Gastroesophageal sphincter (tissue), 3 donors: ENCODE data around the gene UMAD1.

Experiments
- POLR2A ChIP-seq, 2 donors: fragments of 450-650 bp; IDR thresholded peaks; one replicate each; pipeline ENCODE4 v1.6.1; 2017; ENCODE audit warnings: antibody characterized with exemption in 2 of 2, mild to moderate bottlenecking in 2 of 2, moderate library complexity in 1 of 2
- POLR2AphosphoS5 ChIP-seq: sonication (generic); formaldehyde crosslinking; IDR thresholded peaks from one replicate; pipeline ENCODE4 v1.6.1; 2017; ENCODE audit warnings: antibody characterized with exemption
- TF ChIP-seq, protein P1 (sequence below), 4 experiments: fragments of 200-600 bp in 2 of 4; fragments of 450-650 bp in 2 of 4; sonication (generic) in 1 of 4; IDR thresholded peaks; one replicate each; pipeline ENCODE4 v1.5.1; 2017 to 2019; ENCODE audit warnings: antibody characterized with exemption in 4 of 4, mild to moderate bottlenecking in 2 of 4, moderate library complexity in 2 of 4

DNA sequence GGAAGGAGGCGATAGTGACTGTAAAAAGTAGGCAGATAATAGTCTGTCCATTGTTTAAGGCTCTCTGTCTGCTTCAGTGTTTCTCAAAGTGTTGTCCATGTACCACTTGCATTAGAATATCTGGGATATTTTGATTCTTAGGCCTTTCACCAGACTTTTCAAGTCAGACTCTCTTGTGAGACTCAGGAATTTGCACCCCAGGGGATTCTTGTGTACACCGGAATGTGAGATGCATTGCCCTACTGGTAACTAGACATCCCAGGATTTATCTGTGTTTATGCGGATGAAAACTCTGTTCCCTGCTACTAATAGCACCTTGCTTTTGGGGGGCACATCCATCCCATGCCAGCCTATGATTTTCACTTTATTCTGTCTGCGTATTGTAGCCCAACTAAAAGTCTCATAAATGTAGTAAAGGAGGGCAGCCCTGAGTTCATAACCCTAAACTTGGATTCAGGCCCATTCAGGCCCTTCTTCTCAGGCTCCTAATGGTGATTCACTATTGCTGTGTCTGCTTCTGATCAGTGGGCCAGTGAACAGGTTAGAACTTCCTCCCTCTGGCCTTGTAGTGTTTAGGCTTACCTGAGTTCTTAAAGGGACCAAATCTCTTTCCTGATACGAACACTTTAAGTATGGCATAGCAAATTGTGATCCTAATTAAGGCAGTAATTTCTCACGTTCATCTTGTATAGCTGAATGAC is 149.6 kb downstream of the UMAD1 start:
- TF ChIP-seq POLR2A (IDR thresholded peaks at IDR 0.05) (no peak), POLR2AphosphoS5 (no peak)
- TF ChIP-seq, protein P1, sequence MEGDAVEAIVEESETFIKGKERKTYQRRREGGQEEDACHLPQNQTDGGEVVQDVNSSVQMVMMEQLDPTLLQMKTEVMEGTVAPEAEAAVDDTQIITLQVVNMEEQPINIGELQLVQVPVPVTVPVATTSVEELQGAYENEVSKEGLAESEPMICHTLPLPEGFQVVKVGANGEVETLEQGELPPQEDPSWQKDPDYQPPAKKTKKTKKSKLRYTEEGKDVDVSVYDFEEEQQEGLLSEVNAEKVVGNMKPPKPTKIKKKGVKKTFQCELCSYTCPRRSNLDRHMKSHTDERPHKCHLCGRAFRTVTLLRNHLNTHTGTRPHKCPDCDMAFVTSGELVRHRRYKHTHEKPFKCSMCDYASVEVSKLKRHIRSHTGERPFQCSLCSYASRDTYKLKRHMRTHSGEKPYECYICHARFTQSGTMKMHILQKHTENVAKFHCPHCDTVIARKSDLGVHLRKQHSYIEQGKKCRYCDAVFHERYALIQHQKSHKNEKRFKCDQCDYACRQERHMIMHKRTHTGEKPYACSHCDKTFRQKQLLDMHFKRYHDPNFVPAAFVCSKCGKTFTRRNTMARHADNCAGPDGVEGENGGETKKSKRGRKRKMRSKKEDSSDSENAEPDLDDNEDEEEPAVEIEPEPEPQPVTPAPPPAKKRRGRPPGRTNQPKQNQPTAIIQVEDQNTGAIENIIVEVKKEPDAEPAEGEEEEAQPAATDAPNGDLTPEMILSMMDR (IDR thresholded peaks at IDR 0.05), result no peak
